Measurements from ENCODE around the gene ZNF230. TPM values are rescaled to one million over a fixed set of nuclear protein-coding genes. Genes with fewer than 3 reads are reported as not detected.

ZNF230 gene
- polyA plus RNA-seq, 1 of the 3 experiments (the other 2 are of a cell fraction) = 1.8 TPM

DNA sequence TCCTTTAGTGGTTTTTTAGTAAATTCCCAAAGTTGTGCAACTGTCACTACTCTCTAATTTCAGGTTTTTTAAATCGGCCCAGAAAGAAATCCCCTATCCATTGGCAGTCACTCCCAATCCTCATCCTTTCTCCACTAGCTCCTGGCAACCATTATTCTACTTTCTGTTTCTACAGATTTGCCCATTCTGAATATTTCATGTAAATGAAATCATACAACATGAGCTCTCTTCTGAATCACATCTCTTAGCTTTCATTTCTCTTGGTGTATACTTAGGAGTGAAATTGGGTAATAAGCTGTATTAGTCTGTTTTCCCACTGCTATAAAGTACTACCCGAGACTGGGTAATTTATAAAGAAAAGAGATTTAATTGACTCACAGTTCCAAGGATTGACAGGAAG is 39.4 kb downstream of the ZNF230 start (continued):
- no peak for TF ChIP-seq MEF2A (IDR thresholded peaks at IDR 0.05; ENCODE audit: borderline replicate concordance, low read depth)

DNA sequence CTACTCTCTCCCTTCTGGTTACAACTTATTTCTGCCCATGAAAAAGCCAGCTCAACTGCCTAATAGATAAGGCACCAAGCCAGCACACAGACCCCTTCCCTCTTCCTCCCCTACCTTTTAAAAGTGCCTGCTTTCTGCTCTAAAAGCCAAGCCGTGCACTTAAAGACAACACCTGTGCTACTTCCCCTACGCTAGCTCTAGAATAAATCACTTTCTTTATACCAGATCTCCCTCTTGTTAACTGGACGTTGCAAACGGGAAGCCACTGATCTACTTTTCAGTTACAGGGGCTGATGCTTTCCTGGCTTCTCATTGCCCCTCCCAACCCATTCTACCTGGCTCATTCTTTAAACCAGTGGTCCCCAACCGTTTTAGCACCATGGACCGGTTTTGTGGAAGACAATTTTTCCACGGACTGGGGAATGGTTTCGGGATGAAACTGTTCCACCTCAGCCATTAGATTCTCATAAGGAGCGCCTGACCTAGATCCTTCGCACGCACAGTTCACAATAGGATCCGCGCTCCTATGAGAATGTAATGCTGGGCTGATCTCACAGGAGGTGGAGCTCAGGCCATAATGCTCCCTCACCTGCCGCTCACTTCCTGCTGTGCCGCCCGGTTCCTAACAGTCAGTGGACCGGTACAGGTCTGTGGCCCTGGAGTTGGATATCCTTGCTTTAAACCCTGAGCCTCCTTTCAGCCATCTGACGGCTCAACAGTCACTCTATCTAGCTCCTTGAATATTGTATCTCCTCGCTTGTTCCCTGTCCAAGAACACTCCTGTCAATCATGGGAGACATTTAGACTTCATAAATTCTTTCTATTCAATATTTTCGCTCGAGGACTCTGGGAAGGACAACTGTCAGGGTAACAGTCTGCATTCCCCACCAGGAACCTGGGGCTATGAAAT is 48.2 kb downstream of the ZNF230 start:
- Histone ChIP-seq H3K9me2 (no peaks in the 10 kb centered on the region), H3K27ac (ENCODE audit: low read depth in 2 of 2, low read length in 1 of 2) (peak overlapping the region in 1 of 2 experiments; percentile 16; a peak in 1 of 4 replicates), H3K4me2 (peak overlapping the region; percentile 74), H2AFZ (ENCODE audit: low read depth) (peak overlapping the region; percentile 98), H3K4me3 (ENCODE audit: low read depth in 2 of 2, low read length in 1 of 2) (peak overlapping the region; percentile 71 to 91), H3K79me2 (ENCODE audit: insufficient read depth) (no peaks in the 10 kb centered on the region), H3K9ac (no peak overlapping the region), H3K36me3 (replicated peaks in 1 of 2; ENCODE audit: control insufficient read depth in 1 of 2, insufficient read depth in 2 of 2, low read length in 1 of 2) (peaks cover 4 to 9% of the 10 kb centered on the region in 2 experiments), H3K27me3 (ENCODE audit: insufficient read depth) (no peaks in the 10 kb centered on the region), H3K9me3 (no peaks in the 10 kb centered on the region), H3K4me1 (ENCODE audit: control insufficient read depth in 1 of 2, insufficient read depth in 2 of 2, low read depth in 1 of 2, low read length in 1 of 2) (peaks cover 0 to 16% of the 10 kb centered on the region in 2 experiments; a peak in 2 of 4 replicates), H4K20me1 (ENCODE audit: insufficient read depth) (no peaks in the 10 kb centered on the region), H3F3A (replicated peaks; ENCODE audit: insufficient read depth) (no peaks in the 10 kb centered on the region)
- ChIA-PET POLR2A (interaction anchor here (1.0 to 1.2 kb wide), 3 partner anchors 26 to 114 kb away, joined by 3 to 5 read pairs (median 4); partner anchors contain the start of genes ZNF222 and ZNF226), CTCF (interaction anchor here (0.9 kb wide), 1 partner anchor 47 kb away, joined by 3 read pairs; no protein-coding TSS in a partner anchor)
- no peak for DNase-seq
- 30% methylated on average over 21 of the region's 21 CpGs for WGBS (ENCODE audit: low lambda C conversion rate)
- TF ChIP-seq, protein P1, sequence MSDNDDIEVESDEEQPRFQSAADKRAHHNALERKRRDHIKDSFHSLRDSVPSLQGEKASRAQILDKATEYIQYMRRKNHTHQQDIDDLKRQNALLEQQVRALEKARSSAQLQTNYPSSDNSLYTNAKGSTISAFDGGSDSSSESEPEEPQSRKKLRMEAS (IDR thresholded peaks at IDR 0.05; ENCODE audit: low read depth) = no peak
- TF ChIP-seq JUND (IDR thresholded peaks at IDR 0.05) = no peak
- no peak for TF ChIP-seq YY1 (IDR thresholded peaks at IDR 0.05; ENCODE audit: low read depth)
- no peak for TF ChIP-seq MXI1 (IDR thresholded peaks at IDR 0.05; ENCODE audit: low read depth, low read length)
- TF ChIP-seq RAD21 (IDR thresholded peaks at IDR 0.05; ENCODE audit: low read length) = no peak
- TF ChIP-seq SMC3 (IDR thresholded peaks at IDR 0.05; ENCODE audit: low read depth, low read length) = no peak

DNA sequence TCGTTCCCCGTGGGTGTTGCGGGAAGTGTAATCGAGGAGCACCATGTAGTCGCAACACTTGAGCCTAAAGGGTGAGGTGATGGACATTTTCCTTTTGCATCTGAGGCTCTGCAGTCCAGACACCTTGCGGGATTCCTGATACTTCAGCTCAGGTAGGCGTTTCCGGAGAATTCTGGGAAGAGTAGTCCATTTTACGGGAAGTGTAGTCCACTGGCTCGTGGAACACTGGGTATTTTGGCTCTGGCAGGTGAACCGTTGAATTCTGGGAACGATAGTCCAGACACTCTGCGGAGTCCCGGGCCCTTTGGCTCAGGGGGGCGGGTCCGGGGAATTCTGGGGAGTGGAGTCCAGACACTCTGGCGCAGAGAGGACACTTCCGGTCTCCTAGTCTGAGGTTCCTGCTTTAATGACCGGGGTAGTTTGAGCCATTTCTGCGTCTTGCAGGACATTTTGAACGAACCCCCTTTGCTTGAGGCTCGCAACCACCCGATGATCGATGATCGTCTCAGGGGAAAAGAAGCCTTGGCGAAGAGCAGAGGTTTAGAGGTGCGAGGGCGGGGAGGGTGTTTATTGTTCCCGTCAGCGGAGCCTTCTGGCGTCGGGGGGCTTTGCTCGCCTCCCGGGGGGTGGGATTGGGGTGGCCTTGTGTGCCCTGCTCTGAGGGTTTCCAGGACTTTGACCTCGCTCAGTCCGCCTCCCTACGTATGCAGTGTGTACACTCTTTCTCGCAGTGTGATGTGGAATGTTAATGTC is 49.1 kb downstream of the ZNF230 start, which contains the start of gene ZNF223:
TSS of gene ZNF223 (plus strand) at position 387 of the 753 bp plus-strand sequence. CDS start 3,141 bp downstream, outside the sequence.
- peak within 1 kb of the TSS; percentile 71 to 91 for H3K4me3 ChIP-seq (ENCODE audit: low read depth in 2 of 2, low read length in 1 of 2)
- H4K20me1 ChIP-seq (ENCODE audit: insufficient read depth) = no peaks in the 10 kb centered on the region
- H3K9ac ChIP-seq = peak within 1 kb of the TSS; percentile 74
- H3K4me2 ChIP-seq = peak within 1 kb of the TSS; percentile 74
- peak within 1 kb of the TSS in 1 of 2 experiments; percentile 76; a peak in 1 of 4 replicates for H3K27ac ChIP-seq (ENCODE audit: low read depth in 2 of 2, low read length in 1 of 2)
- no peaks in the 10 kb centered on the region for H3K79me2 ChIP-seq (ENCODE audit: insufficient read depth)
- 1% methylated on average over 21 of the region's 38 CpGs for WGBS (ENCODE audit: low lambda C conversion rate)
- H3K9me2 ChIP-seq = no peaks in the 10 kb centered on the region
- no peaks in the 10 kb centered on the region for H3F3A ChIP-seq (replicated peaks; ENCODE audit: insufficient read depth)
- H3K36me3 ChIP-seq (replicated peaks in 1 of 2; ENCODE audit: control insufficient read depth in 1 of 2, insufficient read depth in 2 of 2, low read length in 1 of 2) = peaks cover 4 to 11% of the 10 kb centered on the region in 2 experiments
- ChIA-PET CTCF (interaction anchor here (0.6 to 1.0 kb wide), 3 partner anchors 8 to 48 kb away, joined by 3 read pairs; partner anchors contain the start of gene ZNF284), POLR2A (interaction anchor here (1.0 to 1.2 kb wide), 4 partner anchors 27 to 117 kb away, joined by 3 to 5 read pairs (median 4); partner anchors contain the start of genes ZNF222, ZNF226 and ZNF45)
- H2AFZ ChIP-seq (ENCODE audit: low read depth) = peak within 1 kb of the TSS; percentile 98
- DNase-seq = peak; percentile 93
- no peaks in the 10 kb centered on the region for H3K9me3 ChIP-seq
- H3K4me1 ChIP-seq (ENCODE audit: control insufficient read depth in 1 of 2, insufficient read depth in 2 of 2, low read depth in 1 of 2, low read length in 1 of 2) = peaks cover 0 to 16% of the 10 kb centered on the region in 2 experiments; a peak in 2 of 4 replicates
- no peaks in the 10 kb centered on the region for H3K27me3 ChIP-seq (ENCODE audit: insufficient read depth)
- TF ChIP-seq, protein P2, sequence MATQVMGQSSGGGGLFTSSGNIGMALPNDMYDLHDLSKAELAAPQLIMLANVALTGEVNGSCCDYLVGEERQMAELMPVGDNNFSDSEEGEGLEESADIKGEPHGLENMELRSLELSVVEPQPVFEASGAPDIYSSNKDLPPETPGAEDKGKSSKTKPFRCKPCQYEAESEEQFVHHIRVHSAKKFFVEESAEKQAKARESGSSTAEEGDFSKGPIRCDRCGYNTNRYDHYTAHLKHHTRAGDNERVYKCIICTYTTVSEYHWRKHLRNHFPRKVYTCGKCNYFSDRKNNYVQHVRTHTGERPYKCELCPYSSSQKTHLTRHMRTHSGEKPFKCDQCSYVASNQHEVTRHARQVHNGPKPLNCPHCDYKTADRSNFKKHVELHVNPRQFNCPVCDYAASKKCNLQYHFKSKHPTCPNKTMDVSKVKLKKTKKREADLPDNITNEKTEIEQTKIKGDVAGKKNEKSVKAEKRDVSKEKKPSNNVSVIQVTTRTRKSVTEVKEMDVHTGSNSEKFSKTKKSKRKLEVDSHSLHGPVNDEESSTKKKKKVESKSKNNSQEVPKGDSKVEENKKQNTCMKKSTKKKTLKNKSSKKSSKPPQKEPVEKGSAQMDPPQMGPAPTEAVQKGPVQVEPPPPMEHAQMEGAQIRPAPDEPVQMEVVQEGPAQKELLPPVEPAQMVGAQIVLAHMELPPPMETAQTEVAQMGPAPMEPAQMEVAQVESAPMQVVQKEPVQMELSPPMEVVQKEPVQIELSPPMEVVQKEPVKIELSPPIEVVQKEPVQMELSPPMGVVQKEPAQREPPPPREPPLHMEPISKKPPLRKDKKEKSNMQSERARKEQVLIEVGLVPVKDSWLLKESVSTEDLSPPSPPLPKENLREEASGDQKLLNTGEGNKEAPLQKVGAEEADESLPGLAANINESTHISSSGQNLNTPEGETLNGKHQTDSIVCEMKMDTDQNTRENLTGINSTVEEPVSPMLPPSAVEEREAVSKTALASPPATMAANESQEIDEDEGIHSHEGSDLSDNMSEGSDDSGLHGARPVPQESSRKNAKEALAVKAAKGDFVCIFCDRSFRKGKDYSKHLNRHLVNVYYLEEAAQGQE (IDR thresholded peaks at IDR 0.05; ENCODE audit: low read depth, low read length) = no peak
- TF ChIP-seq RCOR1 (IDR thresholded peaks at IDR 0.05; ENCODE audit: low read length) (peak; percentile 42; the same call in 1 of the 2 replicates), RXRA (IDR thresholded peaks at IDR 0.05; ENCODE audit: borderline replicate concordance, low read depth) (no peak), CHD2 (IDR thresholded peaks at IDR 0.05; ENCODE audit: low read length, partially characterized antibody) (peak; percentile 95), YY1 (IDR thresholded peaks at IDR 0.05; ENCODE audit: low read depth) (peak; percentile 82; the same call in 1 of the 2 replicates), ELF1 (IDR thresholded peaks at IDR 0.05) (peak; percentile 96), RFX5 (IDR thresholded peaks at IDR 0.05; ENCODE audit: low read length) (no peak), GABPA (IDR thresholded peaks at IDR 0.05; ENCODE audit: low read depth) (peak; percentile 89), SIN3A (IDR thresholded peaks at IDR 0.05; ENCODE audit: borderline replicate concordance, low read depth, low read length) (0 out of 2 replicates have a peak, but pooled peaks have one; percentile 41), TAF1 (IDR thresholded peaks at IDR 0.05; ENCODE audit: borderline replicate concordance, low read depth, low read length) (peak; percentile 60; the same call in 1 of the 2 replicates), GATA2 (CRISPR knock-in tag; IDR thresholded peaks at IDR 0.05) (no peak)
- TF ChIP-seq, protein P3, sequence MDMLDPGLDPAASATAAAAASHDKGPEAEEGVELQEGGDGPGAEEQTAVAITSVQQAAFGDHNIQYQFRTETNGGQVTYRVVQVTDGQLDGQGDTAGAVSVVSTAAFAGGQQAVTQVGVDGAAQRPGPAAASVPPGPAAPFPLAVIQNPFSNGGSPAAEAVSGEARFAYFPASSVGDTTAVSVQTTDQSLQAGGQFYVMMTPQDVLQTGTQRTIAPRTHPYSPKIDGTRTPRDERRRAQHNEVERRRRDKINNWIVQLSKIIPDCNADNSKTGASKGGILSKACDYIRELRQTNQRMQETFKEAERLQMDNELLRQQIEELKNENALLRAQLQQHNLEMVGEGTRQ (IDR thresholded peaks at IDR 0.05; ENCODE audit: borderline replicate concordance, low read depth, low read length) = no peak
